COLO668 (cell line): ENCODE results near the gene GLI3.

Experiments used
- DNase-seq: peaks from one replicate; lab custom pipeline; 2025; ENCODE audit not compliant: unreplicated experiment; lab: John Stamatoyannopoulos, UW

The GLI3 gene

DNA sequence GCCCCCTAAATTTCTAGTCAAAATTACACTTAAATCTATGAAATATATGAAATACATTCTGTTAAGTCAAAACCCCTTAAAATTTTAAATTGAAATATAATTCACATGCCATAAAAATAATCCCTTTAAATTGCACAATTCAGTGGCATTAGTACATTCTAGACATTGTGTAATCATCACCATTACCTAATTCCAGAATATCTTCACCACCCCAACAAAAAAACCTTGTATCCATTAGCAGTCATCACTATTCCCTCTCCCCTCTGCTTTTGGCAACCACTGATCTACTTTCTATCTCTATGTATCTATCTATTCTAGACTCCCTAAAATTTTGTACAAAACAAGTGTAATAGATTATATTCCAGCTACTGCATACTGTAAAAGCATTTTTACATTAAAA lies 261.2 kb downstream of the GLI3 start:
- DNase-seq = no peak

GRCh38 chr7:41974870-41975557 lies 262.0 kb downstream of the GLI3 start:
- no peak for DNase-seq

GRCh38 chr7:41973202-41973730 lies 263.7 kb downstream of the GLI3 start:
- DNase-seq = no peak

- no peak for DNase-seq
Measured at GRCh38 chr7:41972776-41973175, 264.2 kb downstream of the GLI3 start.

DNA sequence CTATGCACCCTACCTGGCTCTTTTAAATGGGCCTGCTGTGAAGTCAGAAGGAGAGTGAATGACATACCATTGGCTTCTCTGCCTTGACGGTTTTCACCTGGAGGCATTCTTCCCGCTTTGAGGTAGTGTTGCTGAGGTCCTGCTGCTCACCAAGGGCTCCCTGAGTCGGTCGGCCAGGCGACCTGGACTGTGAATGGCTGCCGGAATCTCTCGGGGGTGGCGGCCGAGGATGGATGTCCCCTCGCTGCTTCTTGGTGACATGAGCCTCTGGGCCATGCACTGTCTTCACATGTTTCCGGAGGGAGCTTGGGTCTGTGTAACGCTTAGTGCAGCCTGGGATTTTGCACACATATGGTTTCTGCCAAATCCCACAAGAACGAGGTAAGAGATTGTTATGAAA lies 264.7 kb downstream of the GLI3 start:
- no peak for DNase-seq

DNA sequence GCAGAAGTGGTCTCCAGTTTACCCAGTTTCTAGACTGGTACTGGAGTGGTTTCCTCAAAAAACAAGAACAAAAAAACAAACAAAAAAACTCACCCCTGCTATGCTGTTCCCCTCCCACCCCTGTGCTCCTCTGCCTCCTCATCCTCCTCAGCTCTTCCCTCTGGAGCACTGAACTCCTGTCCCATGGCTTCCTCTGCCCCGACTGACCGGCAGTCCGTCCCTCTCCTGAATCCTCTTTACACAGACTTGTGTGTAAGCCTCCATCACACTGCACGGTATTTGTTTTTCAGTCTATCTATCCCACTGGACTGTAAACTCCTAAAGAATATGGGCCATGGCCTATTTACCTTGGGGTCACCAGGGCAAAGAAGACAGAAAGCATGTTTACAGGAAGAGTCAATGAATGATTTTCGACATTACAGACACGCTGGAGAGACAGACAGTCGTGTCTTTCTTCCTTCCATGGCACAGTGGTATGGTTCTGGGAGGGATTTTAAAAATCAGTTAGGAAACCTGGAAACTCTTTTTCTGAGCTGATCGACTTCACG lies 265.3 kb downstream of the GLI3 start:
- no peak for DNase-seq

GRCh38 chr7:41970941-41971340 lies 266.1 kb downstream of the GLI3 start:
- DNase-seq = no peak

DNA sequence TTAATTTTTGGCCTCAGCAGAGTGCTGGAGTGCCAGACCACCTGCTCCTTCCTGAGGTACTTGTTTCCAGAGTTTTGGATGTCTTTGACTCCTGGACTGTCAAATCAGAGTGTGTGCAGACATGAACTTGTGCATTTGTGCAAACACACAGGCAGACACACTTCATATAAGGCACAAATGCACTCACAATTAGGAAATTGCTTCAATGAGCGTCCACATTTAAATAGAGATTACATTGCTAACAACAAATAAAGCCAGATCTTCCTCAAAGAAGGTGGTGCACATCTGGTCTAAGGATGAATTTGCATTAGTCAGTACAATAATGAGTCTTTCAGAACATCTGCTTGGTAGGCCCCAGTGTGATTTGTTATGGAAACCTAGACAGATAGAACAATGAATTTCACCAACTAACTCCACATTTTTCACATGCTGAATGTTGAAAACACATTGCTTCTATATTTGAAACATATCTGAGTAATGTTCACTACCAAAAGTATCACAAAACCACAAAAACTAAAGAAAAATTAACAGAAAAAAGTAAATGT lies 267.4 kb downstream of the GLI3 start:
- DNase-seq = no peak

GRCh38 chr7:41967156-41967555 lies 269.9 kb downstream of the GLI3 start:
- no peak for DNase-seq

GRCh38 chr7:41965951-41966505 lies 271.0 kb downstream of the GLI3 start:
- DNase-seq = no peak

DNA sequence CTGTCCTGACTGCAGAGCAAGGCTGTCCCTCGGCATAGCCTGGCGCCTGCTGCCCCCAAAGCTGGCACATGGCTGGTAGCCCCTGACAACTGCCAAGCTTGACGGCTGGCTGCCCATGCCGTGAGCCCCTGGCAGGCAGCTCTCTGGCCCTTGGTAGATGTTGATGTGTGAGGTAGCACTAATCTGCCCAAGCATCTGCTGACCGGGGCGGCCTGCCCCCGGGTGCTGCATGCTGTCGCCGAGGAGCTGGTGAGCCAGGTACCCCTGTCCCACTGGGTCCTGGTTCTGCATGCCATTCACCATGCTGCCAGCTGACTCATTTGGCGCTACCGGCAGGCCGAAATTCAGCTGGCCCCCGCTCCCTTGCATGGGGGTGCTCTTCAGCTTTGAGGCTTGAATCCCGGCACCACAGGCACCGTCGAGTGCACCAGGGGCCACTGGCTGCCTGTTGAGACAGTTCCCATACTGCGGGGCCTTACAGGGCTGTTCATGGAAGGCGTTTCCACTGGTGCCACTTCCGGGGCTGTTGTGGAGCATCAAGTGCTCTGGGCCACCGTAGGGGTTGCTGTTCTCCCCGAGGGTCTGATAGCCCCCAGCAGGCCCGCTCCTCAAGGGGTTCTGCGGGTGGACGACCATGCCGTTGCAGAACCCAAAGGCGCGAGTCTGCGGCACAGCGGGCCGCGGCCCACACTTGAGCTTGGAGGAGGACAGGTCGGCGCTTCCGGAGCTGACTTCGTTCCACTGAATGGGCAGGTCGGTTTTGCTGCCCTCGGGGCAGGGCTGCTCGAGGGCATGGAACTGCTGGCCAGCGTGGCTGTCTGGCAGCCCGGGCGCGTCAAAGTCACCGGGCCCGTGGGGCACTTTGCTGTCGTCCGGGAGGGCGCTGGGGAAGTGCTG lies 271.9 kb downstream of the GLI3 start:
- DNase-seq = no peak

DNA sequence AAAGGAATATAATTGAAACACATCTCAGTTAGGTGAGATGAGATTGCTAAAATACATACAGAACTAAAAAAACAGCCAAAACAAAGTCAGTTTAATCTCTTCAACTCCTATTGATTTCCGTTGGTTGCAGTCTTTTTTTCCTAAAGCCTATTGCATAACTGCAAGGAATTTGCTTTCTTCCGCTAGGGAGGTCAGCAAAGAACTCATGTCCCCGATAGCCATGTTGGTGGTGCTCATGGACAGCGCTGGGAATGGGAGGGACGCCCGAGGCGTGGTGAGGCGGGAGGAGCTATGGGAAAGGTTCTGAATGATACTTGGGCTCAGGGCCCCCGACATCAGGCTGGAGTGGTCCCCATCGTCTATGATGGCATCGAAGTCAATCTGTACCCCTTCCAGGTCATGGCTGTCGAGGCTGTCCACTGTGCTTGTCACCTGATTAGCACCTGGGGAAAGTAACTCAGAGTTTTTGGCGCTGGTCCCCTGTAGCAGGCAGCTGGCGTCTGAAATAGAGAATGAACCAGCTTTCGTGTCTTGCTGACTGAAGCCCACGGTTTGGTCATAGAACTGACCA lies 272.7 kb downstream of the GLI3 start:
- DNase-seq = no peak

DNA sequence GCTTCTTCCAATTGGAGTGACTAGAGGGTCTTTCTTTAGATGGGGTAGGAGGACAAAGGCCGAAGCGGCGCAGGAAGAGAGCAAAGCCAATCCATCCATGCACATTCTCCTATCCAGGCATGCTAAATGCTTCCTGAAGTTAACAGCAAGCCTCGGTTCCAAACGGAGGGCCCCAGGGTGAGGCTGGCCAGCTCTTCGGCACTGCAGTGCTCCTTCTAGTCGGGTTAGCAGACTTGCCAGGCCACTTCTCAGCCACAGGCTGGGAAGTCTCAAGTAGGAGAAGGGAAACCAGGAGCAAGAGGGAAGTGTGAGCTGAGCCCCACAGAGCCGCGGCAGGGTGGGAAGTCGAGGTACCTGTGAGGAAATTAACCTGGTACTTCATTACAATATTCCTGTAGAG lies 280.3 kb downstream of the GLI3 start:
- no peak for DNase-seq

GRCh38 chr7:41955893-41956675 lies 280.9 kb downstream of the GLI3 start:
- no peak for DNase-seq

GRCh38 chr7:41955451-41955850 lies 281.6 kb downstream of the GLI3 start:
- DNase-seq = no peak

- no peak for DNase-seq
Measured at GRCh38 chr7:41954976-41955375, 282.0 kb downstream of the GLI3 start.

DNA sequence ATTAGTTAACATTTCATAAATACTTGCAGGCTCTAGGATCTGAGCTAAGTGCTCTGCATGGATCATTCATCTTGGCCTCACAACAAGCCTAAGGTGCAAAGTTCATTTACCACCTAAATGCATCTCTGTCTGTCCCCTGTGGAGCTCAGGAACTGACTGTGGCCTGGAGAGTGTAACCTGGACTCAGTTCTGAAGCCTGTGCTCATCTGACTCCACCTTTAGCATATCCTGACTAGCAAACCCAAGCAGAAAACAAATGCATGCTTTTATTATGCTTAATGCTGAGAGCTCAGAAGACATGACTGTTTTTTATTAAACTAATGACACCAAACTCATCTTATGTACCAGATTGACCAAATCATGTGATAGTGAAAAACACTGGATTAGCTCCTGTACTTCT lies 288.5 kb downstream of the GLI3 start:
- DNase-seq = no peak

- DNase-seq = peak; percentile 72
Measured at GRCh38 chr7:41943094-41943577, 293.9 kb downstream of the GLI3 start.

DNA sequence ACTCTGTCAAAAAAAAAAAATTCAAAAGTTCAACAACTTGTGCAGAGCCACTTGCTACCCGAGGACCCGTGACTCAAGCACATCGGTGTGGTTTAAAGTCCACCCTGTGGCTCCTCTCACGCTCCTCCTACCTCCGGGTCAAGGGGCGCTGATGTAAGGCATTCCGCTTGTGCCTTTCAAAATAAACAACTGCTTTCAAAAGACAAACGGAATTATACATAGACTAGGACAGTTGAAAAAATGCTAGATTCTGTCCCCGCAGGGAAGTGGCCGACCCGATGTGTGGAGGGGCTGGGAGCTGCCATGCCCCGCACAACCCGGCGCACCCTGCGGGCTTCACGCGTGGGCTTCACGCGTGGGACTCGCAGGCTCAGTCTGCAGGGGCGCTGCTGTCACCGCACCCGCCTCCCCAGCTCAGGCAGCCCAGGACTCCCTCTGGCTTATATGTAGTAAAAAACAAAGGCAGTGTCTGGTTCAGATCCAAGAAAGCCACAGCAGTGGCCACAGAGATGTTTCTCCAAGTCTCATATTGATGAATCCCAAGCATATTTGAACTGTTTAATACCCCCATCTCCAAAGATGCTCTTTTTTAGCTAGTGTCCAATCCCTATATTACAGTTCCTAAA lies 294.4 kb downstream of the GLI3 start:
- DNase-seq = no peak
